Sigmoid colon (tissue), 4 donors: Measurements from ENCODE around the gene CTCF.

Experiments
- EP300 ChIP-seq, 4 donors: sonication (generic); formaldehyde crosslinking; IDR thresholded peaks; one replicate each; pipeline ENCODE4 v1.6.1; 2017; ENCODE audit warnings: antibody characterized with exemption in 4 of 4
- POLR2A ChIP-seq, 2 donors: fragments of 450-650 bp; IDR thresholded peaks; one replicate each; pipeline ENCODE4 v1.6.1; 2016; ENCODE audit warnings: antibody characterized with exemption in 2 of 2, mild to moderate bottlenecking in 2 of 2, moderate library complexity in 2 of 2
- POLR2AphosphoS5 ChIP-seq, 4 donors: sonication (generic); formaldehyde crosslinking; IDR thresholded peaks; one replicate each; pipeline ENCODE4 v1.6.1; 2017; ENCODE audit warnings: antibody characterized with exemption in 4 of 4
- TF ChIP-seq, protein P1 (sequence below), 4 experiments: fragments of 450-650 bp in 3 of 4; fragments of 200-600 bp in 1 of 4; IDR thresholded peaks; one replicate each; pipeline ENCODE4 v1.5.1; 2016 to 2019; ENCODE audit warnings: antibody characterized with exemption in 4 of 4, mild to moderate bottlenecking in 3 of 4, moderate library complexity in 2 of 4

DNA sequence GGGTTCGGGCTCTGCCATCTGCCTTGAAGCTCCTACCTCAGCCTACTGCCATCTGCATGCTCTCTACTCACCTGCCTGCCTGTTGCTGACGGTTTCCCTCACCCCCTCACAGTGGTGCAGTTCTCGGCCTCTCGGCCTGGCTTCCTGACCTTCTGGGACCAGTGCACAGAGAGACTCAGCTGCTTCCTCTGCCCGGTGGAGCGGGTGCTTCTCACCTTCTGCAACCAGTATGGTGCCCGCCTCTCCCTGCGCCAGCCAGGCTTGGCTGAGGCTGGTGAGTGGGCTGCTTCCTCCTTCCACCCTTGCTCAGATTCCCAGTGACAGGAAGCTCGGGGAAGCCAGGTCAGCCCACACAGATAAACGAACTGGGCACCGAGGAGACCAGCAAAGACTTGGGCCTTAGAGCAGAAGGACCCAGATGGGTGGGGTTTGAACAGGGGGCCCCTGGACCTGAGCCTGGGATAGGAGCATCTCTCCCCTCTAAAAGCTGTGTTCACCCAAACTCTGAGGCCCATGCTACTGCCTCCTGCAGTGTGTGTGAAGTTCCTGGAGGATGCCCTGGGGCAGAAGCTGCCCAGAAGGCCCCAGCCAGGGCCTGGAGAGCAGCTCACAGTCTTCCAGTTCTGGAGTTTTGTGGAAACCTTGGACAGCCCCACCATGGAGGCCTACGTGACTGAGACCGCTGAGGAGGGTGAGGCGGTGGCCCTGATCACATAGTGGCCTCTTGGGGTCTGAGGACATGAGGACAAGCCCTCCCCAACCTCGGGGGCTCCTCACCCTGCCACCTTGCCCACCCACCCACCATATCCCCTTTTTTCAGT, 17.3 kb upstream of the CTCF start:
- TF ChIP-seq, protein P1, sequence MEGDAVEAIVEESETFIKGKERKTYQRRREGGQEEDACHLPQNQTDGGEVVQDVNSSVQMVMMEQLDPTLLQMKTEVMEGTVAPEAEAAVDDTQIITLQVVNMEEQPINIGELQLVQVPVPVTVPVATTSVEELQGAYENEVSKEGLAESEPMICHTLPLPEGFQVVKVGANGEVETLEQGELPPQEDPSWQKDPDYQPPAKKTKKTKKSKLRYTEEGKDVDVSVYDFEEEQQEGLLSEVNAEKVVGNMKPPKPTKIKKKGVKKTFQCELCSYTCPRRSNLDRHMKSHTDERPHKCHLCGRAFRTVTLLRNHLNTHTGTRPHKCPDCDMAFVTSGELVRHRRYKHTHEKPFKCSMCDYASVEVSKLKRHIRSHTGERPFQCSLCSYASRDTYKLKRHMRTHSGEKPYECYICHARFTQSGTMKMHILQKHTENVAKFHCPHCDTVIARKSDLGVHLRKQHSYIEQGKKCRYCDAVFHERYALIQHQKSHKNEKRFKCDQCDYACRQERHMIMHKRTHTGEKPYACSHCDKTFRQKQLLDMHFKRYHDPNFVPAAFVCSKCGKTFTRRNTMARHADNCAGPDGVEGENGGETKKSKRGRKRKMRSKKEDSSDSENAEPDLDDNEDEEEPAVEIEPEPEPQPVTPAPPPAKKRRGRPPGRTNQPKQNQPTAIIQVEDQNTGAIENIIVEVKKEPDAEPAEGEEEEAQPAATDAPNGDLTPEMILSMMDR (IDR thresholded peaks at IDR 0.05), result no peak
- TF ChIP-seq POLR2A (IDR thresholded peaks at IDR 0.05) (no peak), EP300 (IDR thresholded peaks at IDR 0.05) (no peak), POLR2AphosphoS5 (IDR thresholded peaks at IDR 0.05) (no peak)
